GM18868 (cell line): Measurements from ENCODE around the gene CPEB1.
"Not testable (repeated sequence)": the region's sequence is repeated elsewhere in the genome, so short reads cannot be mapped to it uniquely, and the experiment has no call there.

Source experiments
- ATAC-seq: cut with Tn5 transposase; IDR thresholded peaks from one replicate; pipeline ENCODE4 v1.9.1; 2021; ENCODE audit warnings: mild to moderate bottlenecking, moderate library complexity; ENCODE audit not compliant: unreplicated experiment

CPEB1 gene

GRCh38 chr15:82530606-82531379 is 116.4 kb downstream of the CPEB1 start:
- ATAC-seq: peak; percentile 80

- no peak for ATAC-seq
These were observed 117.2 kb downstream of the CPEB1 start for GRCh38 chr15:82530006-82530405.

GRCh38 chr15:82513587-82513986 is 133.6 kb downstream of the CPEB1 start:
- not testable (repeated sequence) for ATAC-seq

GRCh38 chr15:82507693-82508092 is 139.5 kb downstream of the CPEB1 start:
- not testable (repeated sequence) for ATAC-seq

- ATAC-seq: not testable (repeated sequence)
These were observed 140.1 kb downstream of the CPEB1 start for GRCh38 chr15:82507087-82507486.

GRCh38 chr15:82505842-82506241 is 141.3 kb downstream of the CPEB1 start:
- ATAC-seq: not testable (repeated sequence)

GRCh38 chr15:82504074-82504473 is 143.1 kb downstream of the CPEB1 start:
- not testable (repeated sequence) for ATAC-seq

- ATAC-seq: peak; percentile 68
These were observed 144.3 kb downstream of the CPEB1 start for GRCh38 chr15:82502700-82503339.

- ATAC-seq: not testable (repeated sequence)
These were observed 146.4 kb downstream of the CPEB1 start for GRCh38 chr15:82500772-82501171.

GRCh38 chr15:82497978-82498377 is 149.2 kb downstream of the CPEB1 start:
- not testable (repeated sequence) for ATAC-seq
